Psoas muscle (tissue), 8 donors: ENCODE measurements around the gene ELFN1. TPM values are rescaled to one million over a fixed set of nuclear protein-coding genes. Genes with fewer than 3 reads are reported as not detected.

ENCODE experiments used
- ATAC-seq, 4 donors: fragments of 200-7000 bp; cut with Tn5 transposase; one replicate each; pipeline ENCODE4 v1.9.1; 2020; ENCODE audit warnings: moderate library complexity in 3 of 4, mild to moderate bottlenecking in 2 of 4
- DNase-seq, 2 donors: peaks; one replicate each; pipeline ENCODE4 v3.0.0-alpha.2; 2020
- H3K27ac ChIP-seq: fragments of 200-600 bp; one replicate; pipeline ENCODE4 v1.8.0; 2022
- H3K27me3 ChIP-seq, 3 donors: fragments of 200-600 bp in 1 of 3; one replicate each; pipeline versions ENCODE4 v1.6.1 to v1.8.0; 2013 to 2022; ENCODE audit warnings: low read length in 2 of 3, mild to moderate bottlenecking in 2 of 3, moderate library complexity in 1 of 3; ENCODE audit not compliant: insufficient read depth in 3 of 3
- H3K36me3 ChIP-seq, 2 donors: fragments of 200-600 bp in 1 of 2; one replicate each; pipeline versions ENCODE4 v1.6.1 to v1.8.0; 2013 to 2022; ENCODE audit warnings: low read depth in 1 of 2, mild to moderate bottlenecking in 1 of 2, moderate library complexity in 1 of 2; ENCODE audit not compliant: insufficient read depth in 1 of 2
- H3K4me1 ChIP-seq: fragments of 200-600 bp; one replicate; pipeline ENCODE4 v1.8.0; 2022
- H3K4me3 ChIP-seq: fragments of 200-600 bp; one replicate; pipeline ENCODE4 v1.8.0; 2022; ENCODE audit warnings: mild to moderate bottlenecking
- H3K9me3 ChIP-seq: fragments of 200-600 bp; one replicate; pipeline ENCODE4 v1.8.0; 2022
- CTCF ChIP-seq: fragments of 200-600 bp; IDR thresholded peaks from one replicate; pipeline ENCODE4 v1.8.0; 2022; ENCODE audit warnings: antibody characterized with exemption
- whole genome bisulfite sequencing, 3 donors: extraction: QIAGEN DNeasy Blood & Tissue Kit; methylation state at CpG; one replicate each; pipeline versions ENCODE4 v1.1.6 to v1.1.7; 2013; 5-methylcytosine and 5-hydroxymethylcytosine counted together
- intact Hi-C, 2 donors: fragments of 100-400 bp; cut with DNase I; formaldehyde crosslinking; loops; one replicate each; pipeline versions ENCODE4 v1.11.0 to v1.14.2; 2022
- polyA plus RNA-seq, 3 donors: library from polyadenylated mRNA; stranded (reverse); fragments of 200-250 nt; gene quantifications; one replicate each; pipeline ENCODE4 v1.2.3, GENCODE V29; 2013
- total RNA-seq, 4 donors: library from RNA; stranded (reverse); fragmentation: NEBNext Ultra II Directional in 2 of 4; extraction: Animal tissue kit (Norgen Biotek cat#: 25700) in 2 of 4; gene quantifications; one replicate each; pipeline versions ENCODE4 v1.2.1 to v1.2.4, GENCODE V29; 2021 to 2023
- donor health status: healthy with polysubstance abuse.
- donor health status: DM: no; HTN: no; CAD: no; lungs with moderate emphysema.
- donor health status: Bipolar disorder and iron deficiency.
- donor health status: healthy.
- donor health status: DM: yes; HTN: yes; CAD: no.
- donor health status: DM: no; HTN: no; CAD: no.
- donor health status: DM: no; HTN: no; CAD: no.
- donor health status: DM: yes; HTN: yes; CAD: no.

ELFN1 gene
- total and polyA plus RNA-seq, 7 donors: 0.11 to 0.87 (median 0.64) TPM

DNA sequence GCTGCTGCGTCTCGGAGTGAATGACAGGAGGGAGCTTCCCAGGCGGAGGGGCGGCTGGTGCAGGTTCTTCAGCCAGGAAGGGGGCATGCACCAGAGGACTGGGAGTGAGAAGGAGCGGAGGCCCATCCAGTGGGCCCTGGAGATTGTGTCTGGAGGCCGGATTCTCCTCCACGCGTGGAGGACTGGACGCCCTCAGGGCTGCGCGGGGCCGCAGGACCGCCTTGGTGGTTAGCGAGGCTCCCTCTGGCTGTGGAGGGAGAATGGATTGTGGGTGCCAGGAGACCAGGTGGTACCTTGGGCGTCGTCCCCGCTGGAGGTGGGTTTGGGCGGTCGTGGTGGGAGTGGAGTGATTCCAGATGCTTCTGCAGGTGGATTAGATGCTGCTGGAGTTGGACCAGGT is 68.9 kb downstream of the ELFN1 start:
- H3K36me3 ChIP-seq: no peaks in the 10 kb centered on the region
- H3K4me3 ChIP-seq: no peak overlapping the region

GRCh38 chr7:1739593-1739992 is 69.5 kb downstream of the ELFN1 start:
- 69 to 75% (median 70%) methylated on average over 12 to 14 of the region's 14 CpGs for WGBS, 3 donors
- no peak for TF ChIP-seq CTCF
- no peak overlapping the region for H3K4me3 ChIP-seq
- intact Hi-C loops: no loop called here
- no peak for DNase-seq
- H3K9me3 ChIP-seq: no peaks in the 10 kb centered on the region
- ATAC-seq: no peak
- H3K27me3 ChIP-seq: peaks cover 0 to 18% (median 2%) of the 10 kb centered on the region in 3 donors
- H3K27ac ChIP-seq: no peak overlapping the region
- no peaks in the 10 kb centered on the region for H3K36me3 ChIP-seq
- H3K4me1 ChIP-seq: no peaks in the 10 kb centered on the region

More for the DNA sequence above, 68.9 kb downstream of the ELFN1 start:
- Histone ChIP-seq H3K27me3 (peaks cover 0 to 18% (median 2%) of the 10 kb centered on the region in 3 donors), H3K27ac (no peak overlapping the region), H3K9me3 (no peaks in the 10 kb centered on the region), H3K4me1 (no peaks in the 10 kb centered on the region)
- DNase-seq: no peak
- 82 to 85% (median 84%) methylated on average over 19 of the region's 19 CpGs for WGBS, 3 donors
- no peak for ATAC-seq
- TF ChIP-seq CTCF: no peak
- intact Hi-C loops: no loop called here

- no peak overlapping the region for H3K27ac ChIP-seq
- no peaks in the 10 kb centered on the region for H3K36me3 ChIP-seq
- no peak for DNase-seq
- no peak for TF ChIP-seq CTCF
- H3K4me3 ChIP-seq: no peak overlapping the region
- intact Hi-C loops: no loop called here
- H3K27me3 ChIP-seq: peaks cover 0 to 18% (median 2%) of the 10 kb centered on the region in 3 donors
- no peaks in the 10 kb centered on the region for H3K9me3 ChIP-seq
- WGBS, 3 donors: 85 to 91% (median 89%) methylated on average over 9 to 17 of the region's 17 CpGs
- H3K4me1 ChIP-seq: no peaks in the 10 kb centered on the region
- ATAC-seq: no peak
Observed at GRCh38 chr7:1740214-1740613, 70.1 kb downstream of the ELFN1 start.

GRCh38 chr7:1741246-1741645 is 71.2 kb downstream of the ELFN1 start:
- DNase-seq: no peak
- Histone ChIP-seq H3K27me3 (peaks cover 0 to 14% (median 2%) of the 10 kb centered on the region in 3 donors), H3K36me3 (no peaks in the 10 kb centered on the region), H3K4me1 (no peaks in the 10 kb centered on the region), H3K9me3 (no peaks in the 10 kb centered on the region), H3K27ac (no peak overlapping the region), H3K4me3 (no peak overlapping the region)
- intact Hi-C loops: no loop called here
- ATAC-seq: peak in 1 of 4 donors; percentile 20
- no peak for TF ChIP-seq CTCF
- WGBS, 3 donors: 77 to 80% (median 78%) methylated on average over 8 of the region's 8 CpGs
